ENCODE measurements around the gene SIK3.

DNA sequence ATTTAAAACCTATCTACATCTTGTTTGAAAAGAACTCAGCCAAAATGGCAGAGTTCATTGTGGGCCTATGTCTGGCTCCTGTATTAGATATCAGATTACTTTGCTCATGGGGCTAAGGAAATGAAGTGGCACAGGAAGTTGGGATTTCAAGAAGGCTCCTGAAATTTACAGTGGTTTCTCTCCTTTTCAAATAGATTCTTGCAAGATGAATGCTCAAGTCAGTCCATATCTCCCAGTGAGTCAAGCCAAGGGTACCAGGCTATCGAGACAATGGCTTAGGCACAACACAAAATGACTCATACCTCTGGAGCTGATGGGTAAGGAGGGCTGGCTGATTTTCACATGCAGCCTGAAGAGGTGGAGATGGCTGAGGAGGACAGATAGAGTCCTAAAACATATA is 236.7 kb downstream of the SIK3 start:
- TF ChIP-seq POLR2A (IDR thresholded peaks at IDR 0.05) (no peak), CTCF (IDR thresholded peaks at IDR 0.05) (no peak), EP300 (IDR thresholded peaks at IDR 0.05) (no peak)
